Transverse colon (tissue), 3 donors: ENCODE results near the gene ZNF385B.

Experiments used
- POLR2A ChIP-seq: fragments of 450-650 bp; IDR thresholded peaks from one replicate; pipeline ENCODE4 v1.6.1; 2016; ENCODE audit warnings: antibody characterized with exemption, mild to moderate bottlenecking, moderate library complexity
- TF ChIP-seq, protein P1 (sequence below), 5 experiments: fragments of 200-600 bp in 3 of 5; fragments of 450-650 bp in 2 of 5; sonication (generic) in 3 of 5; IDR thresholded peaks; 1 replicate in 2 of 5; 2 replicates in 3 of 5; pipeline ENCODE4 v1.5.1; 2016 to 2017; ENCODE audit warnings: antibody characterized with exemption in 5 of 5, inconsistent platforms in 3 of 5, mild to moderate bottlenecking in 2 of 5, moderate library complexity in 1 of 5

DNA sequence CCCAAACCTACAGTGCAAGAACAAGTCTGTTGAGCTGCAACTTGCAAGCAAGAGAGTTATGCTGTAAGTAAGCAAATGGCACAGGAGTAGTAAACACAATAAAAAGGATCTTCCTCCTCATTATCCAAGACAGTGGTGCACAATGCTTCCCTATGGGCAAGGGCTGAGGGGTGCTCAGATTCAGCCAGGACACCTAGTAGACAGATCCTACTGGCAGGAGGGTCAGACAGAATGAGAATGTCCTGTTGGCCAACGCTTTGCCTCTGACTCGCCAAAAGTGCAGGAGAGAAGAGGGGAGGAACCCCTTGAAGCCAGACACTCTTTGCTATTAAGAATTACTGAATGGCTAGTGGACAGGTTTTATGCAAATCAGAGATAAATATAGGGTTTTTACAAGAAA, 316.4 kb downstream of the ZNF385B start:
- TF ChIP-seq, protein P1, sequence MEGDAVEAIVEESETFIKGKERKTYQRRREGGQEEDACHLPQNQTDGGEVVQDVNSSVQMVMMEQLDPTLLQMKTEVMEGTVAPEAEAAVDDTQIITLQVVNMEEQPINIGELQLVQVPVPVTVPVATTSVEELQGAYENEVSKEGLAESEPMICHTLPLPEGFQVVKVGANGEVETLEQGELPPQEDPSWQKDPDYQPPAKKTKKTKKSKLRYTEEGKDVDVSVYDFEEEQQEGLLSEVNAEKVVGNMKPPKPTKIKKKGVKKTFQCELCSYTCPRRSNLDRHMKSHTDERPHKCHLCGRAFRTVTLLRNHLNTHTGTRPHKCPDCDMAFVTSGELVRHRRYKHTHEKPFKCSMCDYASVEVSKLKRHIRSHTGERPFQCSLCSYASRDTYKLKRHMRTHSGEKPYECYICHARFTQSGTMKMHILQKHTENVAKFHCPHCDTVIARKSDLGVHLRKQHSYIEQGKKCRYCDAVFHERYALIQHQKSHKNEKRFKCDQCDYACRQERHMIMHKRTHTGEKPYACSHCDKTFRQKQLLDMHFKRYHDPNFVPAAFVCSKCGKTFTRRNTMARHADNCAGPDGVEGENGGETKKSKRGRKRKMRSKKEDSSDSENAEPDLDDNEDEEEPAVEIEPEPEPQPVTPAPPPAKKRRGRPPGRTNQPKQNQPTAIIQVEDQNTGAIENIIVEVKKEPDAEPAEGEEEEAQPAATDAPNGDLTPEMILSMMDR (IDR thresholded peaks at IDR 0.05): no peak
- TF ChIP-seq POLR2A: no peak
